Measurements from ENCODE around the gene PLCD1.
"Not testable (repeated sequence)": the region's sequence is repeated elsewhere in the genome, so short reads cannot be mapped to it uniquely, and the experiment has no call there.

PLCD1 gene

DNA sequence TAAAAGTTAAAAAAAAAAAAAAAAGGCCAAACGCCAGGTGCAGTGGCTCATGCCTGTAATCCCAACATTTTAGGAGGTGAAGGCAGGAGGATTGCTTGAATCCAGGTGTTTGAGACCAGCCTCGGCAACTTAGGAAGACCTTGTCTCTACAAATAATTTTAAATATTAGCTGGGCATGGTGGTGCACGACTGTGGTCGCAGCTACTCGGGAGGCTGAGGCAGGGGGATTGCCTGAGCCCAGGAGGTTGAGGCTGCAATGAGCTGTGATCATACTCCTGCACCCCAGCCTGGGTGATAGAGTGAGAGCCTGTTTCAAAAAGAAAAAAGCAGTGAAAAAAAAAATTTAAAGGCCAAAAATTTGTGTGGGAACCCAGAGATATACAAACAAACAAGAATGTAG, 6.8 kb upstream of the PLCD1 start:
- DNase-seq, result no peak

GRCh38 chr3:38034335-38034734, 4.9 kb upstream of the PLCD1 start:
- not testable (repeated sequence) for DNase-seq

GRCh38 chr3:38033586-38033985, 4.1 kb upstream of the PLCD1 start:
- DNase-seq, result not testable (repeated sequence)

GRCh38 chr3:38032328-38032865, 3.0 kb upstream of the PLCD1 start:
- no peak for DNase-seq

DNA sequence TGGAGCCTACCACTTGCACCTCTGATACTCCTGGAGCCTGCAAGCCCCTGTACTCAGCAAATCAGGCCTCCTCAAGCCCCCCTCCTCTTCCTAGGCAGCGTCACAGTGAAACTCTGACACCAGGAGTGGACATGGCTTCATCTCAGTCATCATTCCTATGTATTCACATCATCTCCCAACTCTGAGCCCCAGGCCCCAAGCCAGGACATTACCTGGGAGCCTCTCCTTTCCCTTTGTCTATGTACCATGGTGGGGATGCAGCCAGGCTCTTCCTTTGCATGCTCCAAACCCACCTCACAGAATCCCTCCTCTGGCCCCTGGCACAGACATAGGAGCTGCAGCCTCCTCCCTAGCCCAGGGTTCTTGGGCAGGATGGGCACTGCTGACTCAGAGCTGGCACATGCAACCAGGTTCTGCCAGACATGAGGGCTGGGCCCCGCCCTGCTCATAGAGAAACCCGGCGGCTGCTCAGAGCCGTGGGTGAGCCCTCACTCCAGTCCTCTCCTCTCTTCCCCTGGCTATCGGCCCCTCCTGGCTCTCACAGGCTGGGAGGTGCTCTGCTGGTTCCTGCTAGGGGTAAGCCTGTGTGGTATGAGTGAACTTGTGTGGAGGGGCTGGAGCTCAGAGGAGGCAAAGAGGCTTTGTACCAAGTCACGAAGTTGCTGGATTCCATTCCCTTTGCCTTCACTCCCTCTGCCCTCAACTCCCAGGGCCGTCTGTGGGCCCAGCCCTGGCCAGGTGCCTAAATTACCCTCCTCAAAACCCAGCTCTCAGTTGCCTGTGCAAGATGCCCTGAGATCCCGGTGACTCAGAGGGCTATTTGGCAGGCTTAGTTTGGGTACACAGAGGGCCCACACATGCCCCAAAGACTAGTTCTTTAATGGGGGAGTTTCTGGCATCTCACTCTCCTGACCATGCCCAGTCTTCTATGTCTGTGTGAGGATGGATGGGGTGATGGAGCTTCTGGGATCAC, 1.9 kb upstream of the PLCD1 start:
- DNase-seq, result peak; percentile 76

- no peak for DNase-seq
Observed at GRCh38 chr3:38030126-38031021, 932 bp upstream of the PLCD1 start.

DNA sequence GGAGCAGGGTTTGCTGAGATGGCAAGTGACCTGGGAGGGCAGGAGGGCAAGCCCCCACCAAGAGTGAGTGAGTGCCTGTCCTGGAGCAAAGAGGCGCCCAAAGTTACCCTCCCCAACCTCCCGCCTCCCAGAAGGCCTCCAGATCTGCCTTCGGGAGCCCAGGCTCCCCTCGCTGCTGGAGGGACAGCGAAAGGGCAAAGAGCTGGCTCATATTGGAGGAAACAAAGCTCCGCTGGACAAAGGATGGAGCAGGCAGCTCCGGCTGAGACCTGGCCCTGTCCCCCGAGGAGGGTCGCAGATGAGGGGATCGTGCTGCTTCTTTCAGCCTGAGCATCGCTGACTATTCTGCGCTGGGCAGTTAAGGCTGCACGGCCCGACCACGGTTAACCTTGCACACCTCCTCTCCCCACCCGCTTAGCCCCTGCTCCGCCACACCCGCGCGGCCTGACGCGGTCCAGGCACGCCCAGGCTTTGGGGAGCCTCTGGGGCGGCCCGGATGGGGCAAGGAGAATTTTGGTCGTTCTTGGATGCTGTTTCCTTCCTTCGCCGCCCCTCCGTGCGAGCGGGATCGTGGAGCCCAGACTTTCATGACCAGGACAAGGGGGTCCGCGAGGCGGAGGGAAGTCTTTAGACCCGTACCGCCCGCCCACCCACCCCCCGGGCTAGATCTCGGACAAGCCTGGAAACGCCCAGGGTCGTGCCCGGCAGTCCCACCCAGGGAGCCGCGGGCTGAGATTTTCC, 651 bp downstream of the PLCD1 start:
- no peak for DNase-seq

GRCh38 chr3:38027466-38028465, 1.7 kb downstream of the PLCD1 start:
- no peak for DNase-seq

GRCh38 chr3:38026856-38027255, 2.6 kb downstream of the PLCD1 start:
- no peak for DNase-seq

- DNase-seq, result no peak
Observed at GRCh38 chr3:38022896-38023709, 6.3 kb downstream of the PLCD1 start.

- no peak for DNase-seq
Observed at GRCh38 chr3:38022301-38022700, 7.1 kb downstream of the PLCD1 start.

DNA sequence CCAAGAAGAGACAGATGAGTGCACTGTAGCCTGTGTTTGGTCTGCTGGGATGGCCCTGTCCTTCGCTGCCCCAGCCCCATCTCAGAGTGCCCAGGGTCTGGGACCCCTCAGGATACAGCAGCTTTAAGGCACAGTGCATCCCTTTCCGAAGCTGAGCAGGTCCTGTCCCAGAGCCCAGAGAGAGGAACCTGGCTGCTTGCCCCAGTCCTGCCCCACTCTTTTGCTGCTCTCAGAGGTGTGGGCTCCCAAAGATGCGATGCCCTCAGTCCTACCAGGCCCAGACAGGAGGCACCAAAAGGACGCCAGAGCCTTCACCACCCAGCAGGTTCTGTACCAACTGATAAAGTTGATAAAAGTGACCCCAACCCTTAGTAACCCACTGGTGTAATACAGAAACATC, 8.2 kb downstream of the PLCD1 start:
- DNase-seq, result no peak

GRCh38 chr3:38020342-38020726, 9.1 kb downstream of the PLCD1 start:
- DNase-seq, result no peak

DNA sequence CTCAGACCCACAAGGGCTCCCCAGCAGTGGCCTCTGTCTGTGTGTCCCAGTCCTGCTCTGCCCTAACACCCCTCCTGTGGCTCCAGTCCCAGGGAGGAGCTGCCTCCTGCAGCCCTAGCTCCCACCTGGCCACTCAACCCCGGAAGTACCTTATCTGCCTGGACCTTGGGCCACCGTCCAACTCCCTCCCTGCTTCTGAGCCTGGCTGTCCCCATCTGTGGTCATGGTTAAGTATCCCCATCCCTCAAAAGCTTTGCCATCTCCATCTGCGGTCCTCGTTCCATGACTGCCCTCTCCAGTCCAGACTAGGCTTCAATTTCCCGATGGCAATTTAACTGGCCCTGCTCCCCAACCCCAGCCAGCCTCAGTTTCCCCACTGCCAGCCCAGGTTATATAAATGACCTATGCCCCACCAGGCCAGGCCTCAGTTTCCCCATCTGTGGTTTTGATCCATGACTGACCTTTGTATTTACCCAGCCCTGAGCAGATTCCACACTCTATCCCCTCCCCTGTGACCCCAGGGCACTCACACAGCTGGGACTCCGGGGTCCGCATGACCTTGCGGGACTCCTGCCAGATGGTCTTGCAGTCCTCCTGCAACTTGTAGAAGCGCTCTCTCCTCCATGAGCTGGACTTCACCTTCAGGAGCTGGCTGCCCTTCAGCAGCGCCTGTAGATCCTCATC, 9.6 kb downstream of the PLCD1 start:
- no peak for DNase-seq

DNA sequence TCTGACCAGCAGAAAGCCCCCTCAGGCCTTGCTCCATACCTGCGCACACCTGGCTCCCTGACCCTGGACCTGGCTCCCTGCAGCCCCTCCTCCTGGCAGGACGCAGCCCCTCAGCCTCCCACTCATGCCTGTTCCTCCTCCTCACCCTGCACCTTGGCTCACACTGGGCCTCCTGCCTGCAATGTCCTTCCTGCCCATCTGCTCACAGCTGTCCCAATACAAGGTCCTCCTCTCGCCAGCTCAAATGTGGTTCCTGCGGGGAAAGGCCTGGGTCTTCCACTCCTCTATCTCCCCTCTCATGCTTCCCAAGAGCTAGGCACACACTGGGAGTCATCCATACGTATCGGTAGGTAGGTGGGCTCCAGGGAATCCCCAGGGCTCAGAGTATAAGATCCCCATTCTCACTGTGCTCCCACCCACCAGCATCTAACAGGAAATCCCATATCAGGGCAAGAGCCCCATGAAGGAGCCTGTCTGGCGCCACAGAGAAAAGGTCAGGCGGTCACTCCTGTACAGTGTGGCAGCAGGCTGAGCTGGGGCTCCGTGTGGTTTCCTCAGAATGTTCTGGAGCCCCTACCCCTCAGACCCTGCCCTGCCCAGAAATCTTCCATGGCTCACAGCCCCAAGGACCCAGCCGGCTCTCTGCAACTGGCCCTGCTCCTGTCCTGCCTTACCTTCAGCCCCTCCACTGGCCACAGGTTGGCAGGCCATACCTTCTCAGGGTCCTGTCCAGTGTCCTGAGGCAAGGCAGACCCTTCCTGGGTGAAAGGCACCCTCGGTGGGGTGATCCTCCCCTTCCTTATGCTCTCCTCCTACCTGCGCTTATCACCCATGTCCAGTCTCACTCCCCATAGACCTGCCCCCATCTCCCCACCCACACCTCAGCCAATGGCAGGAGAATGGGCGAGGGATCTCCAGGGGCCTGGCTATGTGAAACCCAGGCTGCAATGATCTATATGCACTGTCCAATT, 10.9 kb downstream of the PLCD1 start:
- no peak for DNase-seq

DNA sequence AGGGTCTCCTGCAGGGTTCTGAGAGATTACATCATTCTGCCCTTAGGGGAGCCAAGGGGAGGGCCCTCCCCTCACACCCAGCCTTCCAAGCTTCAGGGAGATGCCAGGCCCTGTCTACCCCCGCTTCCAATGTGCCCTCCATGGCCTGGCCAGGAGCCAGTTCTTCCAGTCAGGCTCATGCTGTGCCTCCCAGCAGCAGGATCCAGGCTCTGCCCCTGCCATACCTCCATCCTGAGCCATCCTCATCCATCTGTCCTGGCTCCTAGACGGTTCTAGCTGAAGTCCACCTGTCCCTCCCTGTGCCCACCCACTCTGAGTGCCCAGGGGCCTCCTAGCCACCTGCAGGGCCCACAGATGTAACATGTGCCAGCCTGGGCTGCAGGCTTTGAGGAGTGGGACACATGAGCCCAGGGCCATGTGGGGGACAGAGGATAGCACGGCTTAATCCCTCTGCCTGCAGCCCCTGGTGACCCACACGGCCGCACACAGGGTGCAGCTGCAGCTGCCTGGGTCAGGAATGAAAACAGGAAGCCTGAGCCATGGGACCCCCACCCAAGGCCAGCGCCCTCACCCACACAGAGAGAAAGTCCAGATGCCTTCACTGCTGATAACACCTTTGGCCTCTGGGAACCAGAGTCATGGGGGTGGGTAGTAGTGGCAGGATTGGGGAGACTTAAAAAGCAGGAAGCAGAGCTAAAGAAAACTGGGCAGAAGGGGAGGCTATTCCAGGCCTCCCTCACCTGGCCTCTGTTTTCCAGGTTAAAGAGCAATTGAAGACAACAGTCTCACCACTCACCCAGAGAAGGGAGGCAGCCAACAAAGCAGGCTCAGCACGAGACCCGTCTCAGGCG, 11.8 kb downstream of the PLCD1 start:
- no peak for DNase-seq

- DNase-seq, result no peak
Observed at GRCh38 chr3:38016847-38017444, 12.5 kb downstream of the PLCD1 start.
